Superior temporal gyrus (tissue), 1 donor: ENCODE measurements around the gene STK32C.

Experiments
- DNase-seq: peaks from one replicate; pipeline ENCODE4 v3.0.0-alpha.2; 2016; ENCODE audit errors: extremely low spot score

The STK32C gene

GRCh38 chr10:132212816-132213215 lies 94.9 kb downstream of the STK32C start:
- DNase-seq: no peak

GRCh38 chr10:132211246-132211645 lies 96.5 kb downstream of the STK32C start:
- DNase-seq: no peak

DNA sequence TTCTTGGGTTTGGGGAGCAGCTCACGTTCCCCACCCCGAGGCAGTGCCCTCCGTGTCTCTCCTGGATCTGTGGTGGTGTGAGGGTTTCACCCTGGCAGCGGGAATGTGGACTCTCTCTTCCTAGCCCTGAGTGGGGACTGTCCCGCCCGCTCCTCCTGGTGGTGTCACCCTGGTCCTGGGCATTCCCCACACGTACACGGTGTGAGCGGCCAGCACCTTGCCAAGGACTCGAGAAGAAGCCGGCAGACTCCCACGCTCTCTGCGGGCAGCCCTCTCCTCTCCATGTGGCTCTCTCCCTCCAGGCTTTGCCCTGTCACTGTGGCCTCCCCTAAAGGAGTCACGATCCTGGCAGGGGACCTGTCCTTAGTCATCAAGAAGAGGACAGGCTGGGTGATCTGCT lies 97.0 kb downstream of the STK32C start:
- DNase-seq: no peak

DNA sequence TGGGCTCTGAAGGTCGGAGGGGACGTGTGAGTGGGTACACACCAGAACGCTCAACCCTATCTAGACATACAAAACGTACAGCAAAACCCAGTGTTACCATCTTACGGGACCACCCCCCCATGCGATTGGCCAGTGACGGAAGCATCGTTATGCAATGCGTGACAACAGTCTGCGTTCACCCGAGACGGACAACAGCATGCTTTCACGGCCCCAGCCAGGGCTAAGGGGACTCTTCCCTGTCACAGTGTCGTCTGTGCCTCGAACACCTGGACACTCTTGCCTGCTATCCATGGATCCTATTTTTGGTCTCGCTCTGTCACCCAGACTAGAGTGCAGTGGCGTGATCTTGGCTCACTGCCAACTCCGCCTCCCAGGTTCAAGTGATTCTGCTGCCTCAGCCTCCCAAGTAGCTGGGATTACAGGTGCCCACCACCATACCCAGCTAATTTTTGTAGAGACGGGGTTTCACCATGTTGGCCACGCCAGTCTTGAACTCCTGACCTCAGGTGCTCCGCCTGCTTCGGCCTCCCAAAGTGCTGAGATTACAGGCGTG lies 97.7 kb downstream of the STK32C start:
- no peak for DNase-seq

- no peak for DNase-seq
Observed at GRCh38 chr10:132209130-132209529, 98.6 kb downstream of the STK32C start.

DNA sequence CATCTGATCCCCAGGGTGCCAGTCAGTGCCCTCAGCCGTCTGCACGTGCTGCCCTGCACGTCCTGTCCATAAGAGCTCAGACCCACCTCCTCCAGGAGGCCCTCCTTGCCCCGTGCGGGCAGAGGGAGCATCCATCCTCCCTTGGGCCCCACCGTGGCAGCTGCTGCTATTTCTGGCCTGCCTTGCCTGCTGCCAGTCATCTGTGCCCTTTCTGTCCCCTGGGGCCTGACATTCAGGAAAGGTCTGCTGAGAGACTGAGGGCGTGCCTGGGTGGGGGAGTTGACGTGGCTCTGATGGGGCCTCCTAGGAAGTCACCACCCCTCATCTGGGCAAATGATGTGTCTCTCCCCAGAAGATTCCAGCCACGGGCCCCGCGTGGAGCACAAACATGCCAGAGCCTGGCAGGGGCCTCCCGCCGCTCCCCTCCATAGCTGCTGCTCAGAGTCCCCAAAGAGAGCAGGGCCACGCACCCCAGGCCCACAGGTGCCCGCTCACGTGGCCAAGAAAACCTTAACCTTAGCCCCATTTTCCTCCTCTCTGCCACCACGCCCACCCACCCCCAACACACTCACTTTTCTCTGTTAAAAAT lies 99.2 kb downstream of the STK32C start:
- DNase-seq: no peak

GRCh38 chr10:132207536-132208461 lies 100.0 kb downstream of the STK32C start:
- DNase-seq: no peak

DNA sequence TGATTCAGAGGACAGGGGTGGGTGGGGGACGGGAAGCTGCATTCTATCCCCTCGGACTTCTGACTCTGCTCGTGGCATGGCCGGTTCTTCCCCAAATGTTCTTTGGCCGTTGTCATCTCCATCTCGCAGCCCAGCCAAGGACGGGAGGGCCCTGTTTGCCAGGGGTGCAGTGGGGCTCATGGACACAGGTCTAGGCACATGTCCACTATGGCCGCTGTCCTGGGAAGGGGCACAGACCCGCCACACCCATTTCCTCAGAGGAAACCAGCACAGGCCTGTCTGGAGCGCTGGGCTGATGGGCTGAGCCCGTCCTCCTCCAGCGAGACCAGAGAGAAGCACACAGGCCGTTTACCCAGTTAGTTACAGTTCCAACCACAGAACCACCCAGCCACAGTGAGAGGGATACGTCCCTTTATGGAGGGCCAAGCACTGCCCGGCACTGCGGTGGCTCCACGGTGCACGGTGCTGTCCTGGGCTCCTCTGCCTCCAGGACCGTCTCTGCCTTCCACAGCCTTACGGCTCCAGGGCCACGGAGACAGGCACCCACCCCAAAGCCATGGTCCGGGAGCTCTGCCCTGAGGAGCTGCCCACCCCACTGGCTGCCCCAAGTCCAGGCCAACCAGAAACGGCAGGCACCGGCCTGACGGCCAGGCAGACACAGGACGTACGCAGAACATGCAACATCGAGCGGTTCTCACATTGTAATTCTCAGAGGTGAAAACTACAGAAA lies 100.8 kb downstream of the STK32C start:
- DNase-seq: no peak

- no peak for DNase-seq
Observed at GRCh38 chr10:132206377-132206745, 101.4 kb downstream of the STK32C start.

GRCh38 chr10:132205650-132206376 lies 101.9 kb downstream of the STK32C start:
- DNase-seq: no peak

DNA sequence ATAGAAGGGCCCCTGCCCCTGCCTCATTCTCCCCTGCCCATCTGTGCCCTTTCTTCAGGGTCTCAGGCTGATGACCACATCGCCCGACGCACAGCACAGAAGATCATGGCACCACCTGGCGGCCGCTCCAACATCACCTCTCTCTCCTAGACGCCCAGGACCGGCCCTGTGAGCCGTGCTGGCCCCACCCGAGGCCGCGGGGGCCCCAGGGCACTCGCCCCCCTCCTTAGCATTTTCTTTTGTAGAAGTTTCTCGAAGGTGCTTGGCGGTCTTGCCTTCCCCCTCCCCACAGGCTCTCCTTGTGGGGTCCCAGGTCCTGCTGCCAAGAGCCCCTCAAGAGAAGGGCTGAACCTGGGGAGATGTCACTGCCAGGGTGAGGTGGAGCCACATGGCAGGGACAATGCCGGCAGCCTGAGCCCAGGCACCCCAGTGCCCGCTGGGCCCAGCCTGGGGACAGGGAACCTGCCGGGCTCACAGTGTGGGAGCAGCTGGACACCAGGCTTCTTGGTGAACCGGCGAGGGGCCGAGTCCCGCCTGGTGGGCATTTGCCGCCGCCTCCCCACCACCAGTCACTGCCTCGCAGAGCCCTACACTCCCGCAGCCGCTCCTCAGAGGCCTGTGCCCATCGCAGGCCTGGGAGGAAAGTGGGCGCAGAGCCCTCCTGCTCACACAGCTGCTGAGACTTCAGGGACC lies 102.8 kb downstream of the STK32C start:
- no peak for DNase-seq

DNA sequence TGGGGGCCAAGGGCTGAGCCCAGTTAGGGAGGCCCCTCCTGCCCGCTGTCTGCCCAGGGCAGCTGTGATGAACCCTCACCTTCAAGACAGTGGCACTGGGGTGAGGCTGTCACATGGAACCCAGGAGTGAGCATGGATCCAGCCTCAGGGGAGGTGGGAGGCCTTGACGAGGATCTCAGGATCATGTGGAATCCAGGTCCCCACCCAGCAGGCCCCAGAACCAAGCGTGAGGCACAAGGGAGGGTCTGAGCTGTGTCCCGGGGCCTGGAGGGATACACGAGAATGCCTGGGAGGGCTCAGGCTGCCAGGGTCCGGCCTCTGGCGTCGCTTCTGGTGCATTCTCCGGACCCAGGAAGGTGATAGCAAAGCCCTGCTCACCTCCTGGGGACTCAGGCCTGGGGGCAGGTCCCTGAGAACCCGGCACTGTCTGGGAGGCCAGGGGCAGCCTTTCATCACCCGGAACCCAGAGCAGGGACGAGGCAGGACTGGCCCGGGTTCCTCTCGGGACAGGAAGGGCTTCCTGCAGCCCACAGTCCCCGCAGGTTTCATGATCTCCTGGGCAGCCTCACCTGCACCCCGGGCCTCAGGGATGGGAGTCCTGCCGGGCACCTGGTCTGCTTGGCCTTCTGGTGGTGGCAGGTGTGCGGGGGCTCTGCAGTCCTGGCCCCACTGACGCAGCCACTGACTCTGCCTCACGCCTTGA lies 103.5 kb downstream of the STK32C start:
- DNase-seq: no peak

- DNase-seq: no peak
Observed at GRCh38 chr10:132203256-132204077, 104.3 kb downstream of the STK32C start.

GRCh38 chr10:132202070-132202970 lies 105.4 kb downstream of the STK32C start:
- DNase-seq: no peak

- no peak for DNase-seq
Observed at GRCh38 chr10:132201111-132201969, 106.4 kb downstream of the STK32C start.

GRCh38 chr10:132200344-132201110 lies 107.2 kb downstream of the STK32C start:
- DNase-seq: no peak

GRCh38 chr10:132199854-132200311 lies 107.9 kb downstream of the STK32C start:
- DNase-seq: no peak
